IPS DF 4.7 (cell line): Measurements from ENCODE around the gene OR52D1.

Experiments
- DNase-seq: peaks from one replicate; pipeline ENCODE4 v3.0.0-alpha.2; 2013; ENCODE audit warnings: low spot score; ENCODE audit errors: extremely low read depth

Gene OR52D1

GRCh38 chr11:5488385-5488784 is at the start of gene OR52D1:
OR52D1 (plus strand) TSS chr11:5488685; CDS start chr11:5488707, 22 bp downstream.
- DNase-seq: no peak

GRCh38 chr11:5441414-5441813 is 47.1 kb upstream of the OR52D1 start, which contains the start of gene OR51I1:
OR51I1 (minus strand) TSS chr11:5441514; CDS start chr11:5441514, 0 bp downstream.
- no peak for DNase-seq

- DNase-seq: no peak
Measured at GRCh38 chr11:5443835-5444393, 44.6 kb upstream of the OR52D1 start.

GRCh38 chr11:5449023-5449422 is 39.5 kb upstream of the OR52D1 start, which contains the start of gene OR51I2:
OR51I2 (plus strand) TSS chr11:5449323; CDS start chr11:5453489, 4,166 bp downstream.
- DNase-seq: no peak

- DNase-seq: no peak
Measured at GRCh38 chr11:5449432-5449831, 39.1 kb upstream of the OR52D1 start.

- no peak for DNase-seq
Measured at GRCh38 chr11:5460983-5461621, 27.4 kb upstream of the OR52D1 start.

- no peak for DNase-seq
Measured at GRCh38 chr11:5467527-5467926, 21.0 kb upstream of the OR52D1 start.

GRCh38 chr11:5473921-5474320 is 14.6 kb upstream of the OR52D1 start:
- DNase-seq: no peak

- DNase-seq: peak; percentile 25
Measured at GRCh38 chr11:5476186-5476819, 12.2 kb upstream of the OR52D1 start.

GRCh38 chr11:5486003-5486402 is 2.5 kb upstream of the OR52D1 start:
- DNase-seq: no peak

GRCh38 chr11:5486421-5486820 is 2.1 kb upstream of the OR52D1 start:
- no peak for DNase-seq

- no peak for DNase-seq
Measured at GRCh38 chr11:5488798-5489399, 414 bp downstream of the OR52D1 start.

GRCh38 chr11:5489576-5490357 is 1.3 kb downstream of the OR52D1 start:
- DNase-seq: no peak

- DNase-seq: no peak
Measured at GRCh38 chr11:5499671-5500070, 11.2 kb downstream of the OR52D1 start.

- DNase-seq: no peak
Measured at GRCh38 chr11:5500393-5500801, 11.9 kb downstream of the OR52D1 start.

- no peak for DNase-seq
Measured at GRCh38 chr11:5504403-5504921, 16.0 kb downstream of the OR52D1 start.

- no peak for DNase-seq
Measured at GRCh38 chr11:5505363-5506048, 17.0 kb downstream of the OR52D1 start.

- DNase-seq: no peak
Measured at GRCh38 chr11:5507177-5507932, 18.9 kb downstream of the OR52D1 start.

- DNase-seq: no peak
Measured at GRCh38 chr11:5507933-5508305, 19.4 kb downstream of the OR52D1 start.

GRCh38 chr11:5508605-5509004 is 20.1 kb downstream of the OR52D1 start:
- DNase-seq: no peak
